ENCODE data around the gene ZNF222.
A peak's percentile ranks its signal among the peaks of the same experiment; 100 is the strongest.

Gene ZNF222

DNA sequence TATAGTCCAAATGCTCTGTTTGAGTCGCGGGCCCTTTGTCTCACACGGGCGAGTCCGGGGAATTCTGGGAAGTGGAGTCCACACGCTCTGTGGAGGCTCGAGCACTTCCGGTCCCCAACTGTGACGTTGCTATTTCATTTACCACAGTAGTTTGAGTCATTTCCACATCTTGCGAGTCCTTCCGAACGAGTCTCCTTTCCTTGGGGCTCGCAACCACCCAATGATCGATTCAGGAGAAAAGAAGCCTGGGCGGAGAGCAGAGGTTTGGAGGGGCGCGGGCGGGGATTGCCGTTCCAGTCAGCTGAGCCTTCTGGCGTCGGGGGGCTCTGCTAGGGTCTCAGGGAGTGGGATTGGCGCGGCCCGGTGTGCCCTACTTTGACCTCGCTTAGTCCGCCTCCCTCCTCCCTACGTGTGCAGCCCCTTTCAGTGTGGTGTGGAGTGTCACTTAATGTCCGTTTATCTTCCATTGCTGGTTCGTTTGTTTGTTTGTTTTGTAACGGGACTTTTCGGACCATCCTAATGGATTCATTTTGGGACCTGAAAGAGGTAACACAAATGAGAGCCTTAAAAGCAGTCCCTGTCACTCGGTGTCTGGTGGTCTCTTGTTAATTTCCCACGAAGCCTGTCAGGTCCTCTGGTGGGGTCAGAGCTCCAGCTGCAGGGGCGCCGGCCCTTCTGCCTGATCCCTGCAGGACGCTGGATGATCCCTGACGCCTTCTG, at the start of gene ZNF222:
TSS of gene ZNF222 (plus strand) at position 163 of the 720 bp plus-strand sequence. CDS start at position 221, 58 bp downstream.
- intact Hi-C loops (cut with DNase I), result no loop called here
- DNase-seq, result peak; percentile 77 to 96 (median 89)

DNA sequence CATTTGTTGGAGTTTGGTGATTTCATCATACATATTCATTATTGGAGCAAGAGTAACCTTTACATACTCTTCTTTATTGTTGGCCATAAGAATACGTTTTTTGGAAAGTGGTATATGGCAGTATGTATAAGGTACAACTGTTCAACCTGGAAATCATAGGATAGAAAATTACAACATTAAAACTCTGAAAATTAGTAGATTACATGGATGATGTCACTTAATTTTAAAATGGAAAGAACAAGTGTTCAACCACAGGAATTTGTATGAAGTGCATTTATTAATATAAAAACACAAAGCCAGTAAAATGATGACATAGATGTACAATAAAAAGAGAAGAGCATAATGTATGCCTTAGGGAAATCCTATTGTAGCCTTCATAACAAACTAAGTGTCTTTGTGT, 48.4 kb upstream of the ZNF222 start:
- intact Hi-C loops (cut with DNase I), result no loop called here
- DNase-seq, result no peak

DNA sequence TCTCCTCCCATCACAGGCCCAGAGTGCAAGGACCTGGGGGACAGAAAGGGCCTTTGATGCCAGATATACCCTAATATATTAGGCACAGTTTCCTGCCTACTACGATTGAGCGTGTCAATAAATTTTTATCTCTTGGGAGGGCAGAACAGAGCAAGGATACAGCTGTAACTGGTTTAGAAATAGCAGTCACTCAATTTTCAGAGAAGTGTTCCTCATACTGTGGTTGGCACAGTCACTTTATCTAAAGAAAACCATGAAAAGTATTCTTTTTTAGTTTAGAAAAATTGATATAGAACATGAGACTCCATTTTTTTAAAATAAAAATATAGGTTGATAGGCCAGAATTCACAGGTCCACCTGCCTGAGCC, 41.7 kb upstream of the ZNF222 start:
- intact Hi-C loops (cut with DNase I), result loop anchor here (5.0 to 10.0 kb wide), 2 partner anchors 49 to 129 kb away; partner anchors contain the start of genes ZNF225 and ZNF45
- no peak for DNase-seq

DNA sequence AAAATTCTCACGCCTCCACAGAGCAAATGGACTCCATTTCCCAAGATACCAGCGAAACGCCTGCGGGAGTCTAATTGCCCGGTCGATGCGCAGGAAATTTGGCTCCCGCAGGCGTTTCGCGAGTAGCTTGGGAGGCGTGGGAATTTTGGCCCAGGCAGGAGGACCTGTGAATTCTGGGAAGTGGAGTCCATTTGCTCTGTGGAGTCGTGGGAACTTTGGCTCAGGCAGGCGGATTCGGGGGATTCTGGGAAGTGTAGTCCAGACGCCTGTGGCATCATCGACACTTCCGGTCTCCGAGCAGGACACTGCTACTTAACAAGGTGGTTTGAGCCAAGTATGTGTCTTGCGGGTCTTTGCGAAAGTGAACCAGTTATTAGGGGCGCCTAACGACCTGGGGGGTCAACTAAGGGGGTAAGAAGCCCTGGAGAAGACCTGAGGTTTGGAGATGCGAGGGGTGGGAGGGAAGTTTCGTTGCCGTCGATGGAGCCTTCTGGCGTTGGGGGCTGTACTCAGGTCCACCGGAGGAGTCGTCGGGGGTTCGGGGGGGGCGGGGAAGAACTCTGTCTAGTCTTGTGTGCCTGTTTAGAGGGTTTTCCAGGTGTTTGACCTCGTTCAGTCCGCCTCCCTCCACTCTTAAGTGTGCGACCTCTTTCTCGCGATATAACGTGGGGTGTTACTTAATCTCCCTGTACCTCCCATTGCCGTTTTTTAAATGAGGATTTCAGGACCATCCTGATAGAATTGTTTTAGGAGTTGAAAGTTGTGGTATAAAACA, 41.1 kb upstream of the ZNF222 start, which contains the start of gene ZNF155:
TSS of gene ZNF155 (plus strand) at position 277 of the 775 bp plus-strand sequence. CDS start 4,356 bp downstream, outside the sequence.
- intact Hi-C loops (cut with DNase I), result loop anchor here (5.0 to 10.0 kb wide), 2 partner anchors 49 to 128 kb away; partner anchors contain the start of genes ZNF225 and ZNF45
- DNase-seq, result peak; percentile 76 to 98 (median 95)

GRCh38 chr19:43984687-43985000, 40.5 kb upstream of the ZNF222 start:
- peak in 19 of 42 donors; percentile 1 to 46 (median 13) for DNase-seq
- intact Hi-C loops (cut with DNase I), result loop anchor here (5.0 to 10.0 kb wide), 2 partner anchors 50 to 128 kb away; partner anchors contain the start of genes ZNF225 and ZNF45

- intact Hi-C loops (cut with DNase I), result no loop called here
- DNase-seq, result peak in 3 of 42 donors; percentile 5 to 40 (median 14)
Measured at GRCh38 chr19:43997631-43998290, 27.4 kb upstream of the ZNF222 start.

GRCh38 chr19:44002212-44002565, 23.0 kb upstream of the ZNF222 start:
- DNase-seq, result no peak
- intact Hi-C loops (cut with DNase I), result loop anchor here (5.0 kb wide), 1 partner anchor 110 kb away; the partner anchor contains the start of gene ZNF225

DNA sequence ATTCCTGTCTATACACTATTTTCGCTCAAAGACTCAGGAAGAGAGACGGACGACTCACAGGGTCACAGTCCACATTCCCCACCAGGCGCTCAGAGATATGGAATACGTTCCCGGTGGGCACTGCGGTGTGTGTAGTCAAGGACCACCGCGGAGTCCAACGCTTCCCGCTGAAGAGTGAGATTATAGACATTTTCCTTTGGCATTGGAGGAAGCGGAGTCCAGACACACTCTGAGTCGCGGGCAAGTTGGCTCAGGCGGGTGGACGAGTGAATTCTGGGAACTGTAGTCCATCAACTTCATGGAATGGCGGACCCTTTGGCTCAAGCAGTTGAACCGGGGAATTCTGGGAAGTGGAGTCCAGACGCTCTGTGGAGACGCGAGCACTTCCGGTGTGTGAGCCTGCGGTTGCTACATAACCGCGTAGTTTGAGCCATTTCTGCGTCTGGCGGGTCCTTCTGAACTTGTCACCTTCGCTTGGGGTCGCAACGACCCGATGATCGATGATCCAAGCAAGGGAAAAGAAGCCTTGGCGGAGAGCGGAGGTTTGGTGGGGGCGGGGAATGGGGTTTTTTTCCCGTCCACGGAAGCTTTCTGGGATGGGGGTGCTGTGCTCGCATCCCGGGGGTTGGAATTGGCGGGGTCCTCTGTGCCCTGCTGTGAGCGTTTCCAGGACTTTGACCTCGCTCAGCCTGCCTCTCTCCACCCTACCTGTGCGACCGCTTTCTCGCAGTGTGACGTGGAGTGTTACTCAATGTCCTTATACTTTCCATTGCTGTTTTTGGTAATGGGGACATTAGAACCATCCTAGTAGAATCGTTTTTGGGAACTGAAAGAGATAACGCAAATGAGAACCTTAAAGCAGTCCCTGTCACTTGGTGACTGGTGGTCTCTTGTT, 22.4 kb upstream of the ZNF222 start, which contains the start of gene ZNF230:
TSS of gene ZNF230 (plus strand) at position 392 of the 895 bp plus-strand sequence. CDS start 4,122 bp downstream, outside the sequence.
- intact Hi-C loops (cut with DNase I), result loop anchor here (5.0 kb wide), 1 partner anchor 109 kb away; the partner anchor contains the start of gene ZNF225
- peak; percentile 85 to 98 (median 95) for DNase-seq

- DNase-seq, result peak in 12 of 42 donors; percentile 3 to 36 (median 16)
- intact Hi-C loops (cut with DNase I), result loop anchor here (5.0 kb wide), 1 partner anchor 109 kb away; the partner anchor contains the start of gene ZNF225
Measured at GRCh38 chr19:44003461-44004009, 21.6 kb upstream of the ZNF222 start.

- DNase-seq, result no peak
- intact Hi-C loops (cut with DNase I), result no loop called here
Measured at GRCh38 chr19:44005973-44006372, 19.2 kb upstream of the ZNF222 start.

DNA sequence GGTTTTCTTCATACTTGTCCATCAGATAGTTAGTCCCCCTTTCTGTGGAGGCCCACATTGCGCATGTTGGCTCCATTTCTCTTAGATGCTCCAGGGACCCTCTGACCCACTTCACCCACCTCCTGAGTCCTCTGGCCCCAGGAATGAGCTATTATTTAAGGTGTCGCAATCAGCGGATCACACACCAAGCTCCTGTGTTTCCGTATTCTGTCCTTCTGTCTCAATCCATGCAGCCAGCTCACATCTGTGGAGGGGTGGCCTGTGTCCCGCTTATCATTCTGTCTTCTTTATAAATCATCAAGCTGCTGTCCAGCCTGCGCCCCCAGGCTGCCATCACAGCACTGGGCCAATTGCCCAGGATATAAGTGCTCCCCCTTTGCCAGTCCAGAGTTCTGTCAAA, 17.7 kb upstream of the ZNF222 start:
- no peak for DNase-seq
- intact Hi-C loops (cut with DNase I), result no loop called here

DNA sequence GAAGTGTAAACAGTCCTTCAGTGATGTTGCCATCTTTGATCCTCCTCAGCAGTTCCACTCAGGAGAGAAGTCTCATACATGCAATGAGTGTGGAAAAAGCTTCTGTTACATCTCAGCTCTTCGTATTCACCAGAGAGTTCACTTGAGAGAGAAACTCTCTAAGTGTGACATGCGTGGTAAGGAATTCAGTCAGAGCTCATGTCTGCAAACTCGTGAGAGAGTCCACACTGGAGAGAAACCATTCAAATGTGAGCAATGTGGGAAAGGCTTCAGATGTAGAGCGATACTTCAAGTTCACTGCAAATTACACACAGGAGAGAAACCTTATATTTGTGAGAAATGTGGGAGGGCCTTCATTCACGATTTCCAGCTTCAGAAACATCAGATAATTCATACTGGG, 14.7 kb upstream of the ZNF222 start:
- no peak for DNase-seq
- intact Hi-C loops (cut with DNase I), result no loop called here

GRCh38 chr19:44019498-44019897, 5.7 kb upstream of the ZNF222 start:
- DNase-seq, result no peak
- intact Hi-C loops (cut with DNase I), result no loop called here

GRCh38 chr19:44021221-44021620, 4.0 kb upstream of the ZNF222 start:
- intact Hi-C loops (cut with DNase I), result no loop called here
- no peak for DNase-seq

GRCh38 chr19:44024900-44025216, 321 bp upstream of the ZNF222 start:
- intact Hi-C loops (cut with DNase I), result no loop called here
- no peak for DNase-seq

- intact Hi-C loops (cut with DNase I), result no loop called here
- DNase-seq, result no peak
Measured at GRCh38 chr19:44026622-44027021, 1.4 kb downstream of the ZNF222 start.

DNA sequence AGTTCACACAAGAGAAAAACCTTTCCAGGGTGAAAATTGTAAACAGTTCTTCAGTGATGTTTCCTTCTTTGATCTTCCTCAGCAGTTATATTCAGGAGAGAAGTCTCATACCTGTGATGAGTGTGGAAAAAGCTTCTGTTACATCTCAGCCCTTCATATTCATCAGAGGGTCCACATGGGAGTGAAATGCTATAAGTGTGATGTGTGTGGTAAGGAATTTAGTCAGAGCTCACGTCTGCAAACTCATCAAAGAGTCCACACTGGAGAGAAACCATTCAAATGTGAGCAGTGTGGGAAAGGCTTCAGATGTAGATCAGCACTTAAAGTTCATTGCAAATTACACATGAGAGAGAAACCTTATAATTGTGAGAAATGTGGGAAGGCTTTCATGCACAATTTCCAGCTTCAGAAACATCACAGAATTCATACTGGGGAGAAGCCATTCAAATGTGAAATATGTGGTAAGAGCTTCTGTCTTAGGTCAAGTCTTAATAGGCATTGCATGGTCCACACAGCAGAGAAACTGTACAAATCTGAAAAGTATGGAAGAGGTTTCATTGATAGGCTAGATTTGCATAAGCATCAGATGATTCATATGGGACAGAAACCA, 6.9 kb downstream of the ZNF222 start:
- intact Hi-C loops (cut with DNase I), result no loop called here

DNA sequence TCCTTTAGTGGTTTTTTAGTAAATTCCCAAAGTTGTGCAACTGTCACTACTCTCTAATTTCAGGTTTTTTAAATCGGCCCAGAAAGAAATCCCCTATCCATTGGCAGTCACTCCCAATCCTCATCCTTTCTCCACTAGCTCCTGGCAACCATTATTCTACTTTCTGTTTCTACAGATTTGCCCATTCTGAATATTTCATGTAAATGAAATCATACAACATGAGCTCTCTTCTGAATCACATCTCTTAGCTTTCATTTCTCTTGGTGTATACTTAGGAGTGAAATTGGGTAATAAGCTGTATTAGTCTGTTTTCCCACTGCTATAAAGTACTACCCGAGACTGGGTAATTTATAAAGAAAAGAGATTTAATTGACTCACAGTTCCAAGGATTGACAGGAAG, 17.0 kb downstream of the ZNF222 start:
- intact Hi-C loops (cut with DNase I), result no loop called here
- DNase-seq, result no peak

More for the DNA sequence above, 6.9 kb downstream of the ZNF222 start:
- DNase-seq, result no peak
